Gastroesophageal sphincter (tissue), 4 donors: ENCODE data around the gene RREB1. TPM values are rescaled to one million over a fixed set of nuclear protein-coding genes. Genes with fewer than 3 reads are reported as not detected.

ENCODE experiments used
- ATAC-seq: fragments of 150-250 bp; one replicate; pipeline ENCODE4 v1.9.1; 2016; ENCODE audit warnings: mild to moderate bottlenecking, moderate library complexity
- H3K27ac ChIP-seq, 4 donors: fragments of 200-600 bp; sonication (generic) in 3 of 4; 1 replicate in 3 of 4; 2 replicates in 1 of 4; pipeline ENCODE4 v1.5.1; 2016 to 2019
- H3K27me3 ChIP-seq: fragments of 200-600 bp; sonication (generic); one replicate; pipeline ENCODE4 v1.5.1; 2019
- H3K36me3 ChIP-seq, 2 donors: fragments of 200-600 bp; sonication (generic); one replicate each; pipeline ENCODE4 v1.5.1; 2019; ENCODE audit warnings: control low read depth in 1 of 2
- H3K4me1 ChIP-seq, 3 donors: fragments of 200-600 bp; sonication (generic); 1 replicate in 2 of 3; 2 replicates in 1 of 3; pipeline ENCODE4 v1.5.1; 2016 to 2019; ENCODE audit warnings: control low read depth in 2 of 3
- H3K4me3 ChIP-seq, 2 donors: fragments of 200-600 bp; sonication (generic); one replicate each; pipeline ENCODE4 v1.5.1; 2019; ENCODE audit warnings: mild to moderate bottlenecking in 1 of 2, moderate library complexity in 1 of 2
- H3K9me3 ChIP-seq, 3 donors: fragments of 200-600 bp; sonication (generic); one replicate each; pipeline ENCODE4 v1.5.1; 2017 to 2019; ENCODE audit warnings: control low read depth in 2 of 3
- CTCF ChIP-seq, 4 experiments: fragments of 200-600 bp in 2 of 4; fragments of 450-650 bp in 2 of 4; sonication (generic) in 1 of 4; IDR thresholded peaks; one replicate each; pipeline ENCODE4 v1.5.1; 2017 to 2019; ENCODE audit warnings: antibody characterized with exemption in 4 of 4, mild to moderate bottlenecking in 2 of 4, moderate library complexity in 2 of 4
- EP300 ChIP-seq: sonication (generic); formaldehyde crosslinking; IDR thresholded peaks from one replicate; pipeline ENCODE4 v1.6.1; 2017; ENCODE audit warnings: antibody characterized with exemption, mild to moderate bottlenecking
- POLR2A ChIP-seq, 2 donors: fragments of 450-650 bp; IDR thresholded peaks; one replicate each; pipeline ENCODE4 v1.6.1; 2017; ENCODE audit warnings: antibody characterized with exemption in 2 of 2, mild to moderate bottlenecking in 2 of 2, moderate library complexity in 1 of 2
- POLR2AphosphoS5 ChIP-seq: sonication (generic); formaldehyde crosslinking; IDR thresholded peaks from one replicate; pipeline ENCODE4 v1.6.1; 2017; ENCODE audit warnings: antibody characterized with exemption
- WGBS, 2 donors: methylation state at CpG; one replicate each; pipeline ENCODE4 v1.1.5; 2018; ENCODE audit warnings: low coverage in 1 of 2; 5-methylcytosine and 5-hydroxymethylcytosine counted together
- total RNA-seq, 4 donors: library from RNA; depleted of rRNA; stranded (reverse); fragments of >200 nt; gene quantifications; one replicate each; pipeline ENCODE4 v1.1.0, GENCODE V29; 2016

The RREB1 gene
- total RNA-seq, 4 donors from 2014 or later = 20.3 to 40.8 (median 28.1) TPM

- 67 to 83% methylated on average over 7 to 9 of the region's 12 CpGs for whole genome bisulfite sequencing, 2 donors
- Histone ChIP-seq H3K4me1 (peaks cover 0 to under 1% (median 0%) of the 10 kb centered on the region in 3 donors), H3K27ac (peak overlapping the region in 3 of 4 donors; percentile 35 to 53 (median 41)), H3K4me3 (no peak overlapping the region), H3K36me3 (peaks cover 0 to 23% of the 10 kb centered on the region in 2 donors), H3K27me3 (no peaks in the 10 kb centered on the region), H3K9me3 (peaks cover 0 to 11% (median 0%) of the 10 kb centered on the region in 3 donors)
- TF ChIP-seq POLR2AphosphoS5 (no peak), CTCF (IDR thresholded peaks at IDR 0.05) (no peak), POLR2A (IDR thresholded peaks at IDR 0.05) (no peak), EP300 (no peak)
- ATAC-seq = peak; percentile 47
These were observed 147.4 kb downstream of the RREB1 start for GRCh38 chr6:7254980-7255835.

GRCh38 chr6:7255918-7256317, 148.2 kb downstream of the RREB1 start:
- peaks cover 0 to 8% (median 6%) of the 10 kb centered on the region in 3 donors for H3K4me1 ChIP-seq
- no peak for ATAC-seq
- no peak overlapping the region for H3K4me3 ChIP-seq
- H3K27me3 ChIP-seq = no peaks in the 10 kb centered on the region
- TF ChIP-seq POLR2AphosphoS5 (no peak), CTCF (IDR thresholded peaks at IDR 0.05) (no peak), EP300 (no peak), POLR2A (IDR thresholded peaks at IDR 0.05) (no peak)
- WGBS, 2 donors = 94 to 100% methylated on average over 1 to 4 of the region's 5 CpGs
- H3K36me3 ChIP-seq = peaks cover 0 to 16% of the 10 kb centered on the region in 2 donors
- H3K27ac ChIP-seq = peak overlapping the region in 1 of 4 donors; percentile 35
- H3K9me3 ChIP-seq = peaks cover 0 to 11% (median 0%) of the 10 kb centered on the region in 3 donors

GRCh38 chr6:7256785-7257184, 149.0 kb downstream of the RREB1 start:
- WGBS, 2 donors = 96% methylated on average over 3 of the region's 4 CpGs; no CpG with 5 or more reads in 1 of the 2 donors
- Histone ChIP-seq H3K36me3 (peaks cover 0 to 9% of the 10 kb centered on the region in 2 donors), H3K27me3 (no peaks in the 10 kb centered on the region), H3K4me3 (no peak overlapping the region), H3K4me1 (peaks cover 0 to 14% (median 6%) of the 10 kb centered on the region in 3 donors), H3K9me3 (peaks cover 0 to 11% (median 0%) of the 10 kb centered on the region in 3 donors), H3K27ac (no peak overlapping the region)
- ATAC-seq = no peak
- no peak for TF ChIP-seq POLR2A (IDR thresholded peaks at IDR 0.05)
- no peak for TF ChIP-seq EP300
- TF ChIP-seq POLR2AphosphoS5 = no peak
- no peak for TF ChIP-seq CTCF (IDR thresholded peaks at IDR 0.05)

- Histone ChIP-seq H3K4me1 (peaks cover 0 to 18% (median 6%) of the 10 kb centered on the region in 3 donors), H3K4me3 (no peak overlapping the region), H3K9me3 (peaks cover 0 to 11% (median 0%) of the 10 kb centered on the region in 3 donors), H3K36me3 (peaks cover 0 to under 1% of the 10 kb centered on the region in 2 donors), H3K27me3 (no peaks in the 10 kb centered on the region), H3K27ac (no peak overlapping the region)
- WGBS, 2 donors = 96% methylated on average over 8 to 12 of the region's 18 CpGs
- no peak for TF ChIP-seq EP300
- no peak for TF ChIP-seq POLR2A (IDR thresholded peaks at IDR 0.05)
- no peak for TF ChIP-seq CTCF (IDR thresholded peaks at IDR 0.05)
- no peak for TF ChIP-seq POLR2AphosphoS5
- ATAC-seq = no peak
These were observed 149.9 kb downstream of the RREB1 start for GRCh38 chr6:7257521-7258230.
